H1 (cell line): ENCODE data around the gene CRACDL. TPM values are rescaled to one million over a fixed set of nuclear protein-coding genes. Genes with fewer than 3 reads are reported as not detected.

ENCODE experiments used
- CHD2 ChIP-seq: IDR thresholded peaks from 2 replicates; pipeline ENCODE4 v1.6.1; 2012; ENCODE audit warnings: low read length, improper control_type of control experiment
- JUN ChIP-seq: IDR thresholded peaks from 2 replicates; pipeline ENCODE4 v1.6.1; 2011; ENCODE audit warnings: low read depth, mild to moderate bottlenecking, improper control_type of control experiment, low read length
- SP4 ChIP-seq: IDR thresholded peaks from 2 replicates; pipeline ENCODE4 v1.6.1; 2012; ENCODE audit warnings: low read length, inconsistent platforms
- polyA plus RNA-seq, 7 experiments: library from polyadenylated mRNA; depleted of rRNA in 3 of 7; stranded (reverse) in 5 of 7; unstranded in 2 of 7; fragments of >200 nt in 5 of 7; fragments of 200-250 nt in 2 of 7; gene quantifications; 1 replicate in 5 of 7; 2 replicates in 1 of 7; 4 replicates in 1 of 7; pipeline versions ENCODE4 v1.2.1 to v1.2.3, GENCODE V29; 2011 to 2013; ENCODE audit warnings: missing spikeins in 2 of 7, mixed read lengths in 2 of 7
- total RNA-seq: library from RNA; stranded (reverse); fragmentation: NEBNext Ultra II Directional; extraction: Animal tissue kit (Norgen Biotek cat#: 25700); gene quantifications from 2 replicates; pipeline ENCODE4 v1.2.1, GENCODE V29; 2021
- TF ChIP-seq, protein P1 (sequence below): fragments of 300-600 bp; sonication (generic); IDR thresholded peaks from 2 replicates; pipeline ENCODE4 v1.7.1; 2012; ENCODE audit warnings: low read length, moderate library complexity, mild to moderate bottlenecking, inconsistent platforms; ENCODE audit not compliant: insufficient replicate concordance
- TF ChIP-seq, protein P2 (sequence below): IDR thresholded peaks from 2 replicates; pipeline ENCODE4 v1.6.1; 2011; ENCODE audit warnings: low read depth, mild to moderate bottlenecking, low read length; ENCODE audit not compliant: insufficient read depth

The CRACDL gene
- total and polyA plus RNA-seq, 2 of the 8 experiments (the other 6 are each of a cell fraction or from before 2014, with no cell fraction given) = 0.07 to 0.38 TPM

DNA sequence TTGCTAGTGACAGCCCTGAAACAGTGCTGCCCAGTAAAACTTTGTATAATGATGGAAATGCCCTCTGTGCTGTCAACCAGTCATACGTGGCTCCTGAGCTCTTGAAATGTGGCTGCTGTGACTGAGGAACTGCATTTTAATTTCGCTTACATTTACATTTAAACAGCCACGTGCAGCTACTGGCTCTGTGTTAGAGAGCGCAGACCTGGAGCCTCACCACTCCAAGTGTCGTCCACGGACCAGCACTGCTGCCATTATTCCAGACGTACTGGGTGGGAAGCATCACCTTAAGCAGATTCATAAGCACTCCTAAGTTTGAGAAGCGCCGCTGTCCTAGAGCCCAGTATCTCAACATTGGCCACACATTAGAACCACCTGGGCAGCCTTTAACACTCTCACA is 128.1 kb downstream of the CRACDL start (continued):
- TF ChIP-seq, protein P1, sequence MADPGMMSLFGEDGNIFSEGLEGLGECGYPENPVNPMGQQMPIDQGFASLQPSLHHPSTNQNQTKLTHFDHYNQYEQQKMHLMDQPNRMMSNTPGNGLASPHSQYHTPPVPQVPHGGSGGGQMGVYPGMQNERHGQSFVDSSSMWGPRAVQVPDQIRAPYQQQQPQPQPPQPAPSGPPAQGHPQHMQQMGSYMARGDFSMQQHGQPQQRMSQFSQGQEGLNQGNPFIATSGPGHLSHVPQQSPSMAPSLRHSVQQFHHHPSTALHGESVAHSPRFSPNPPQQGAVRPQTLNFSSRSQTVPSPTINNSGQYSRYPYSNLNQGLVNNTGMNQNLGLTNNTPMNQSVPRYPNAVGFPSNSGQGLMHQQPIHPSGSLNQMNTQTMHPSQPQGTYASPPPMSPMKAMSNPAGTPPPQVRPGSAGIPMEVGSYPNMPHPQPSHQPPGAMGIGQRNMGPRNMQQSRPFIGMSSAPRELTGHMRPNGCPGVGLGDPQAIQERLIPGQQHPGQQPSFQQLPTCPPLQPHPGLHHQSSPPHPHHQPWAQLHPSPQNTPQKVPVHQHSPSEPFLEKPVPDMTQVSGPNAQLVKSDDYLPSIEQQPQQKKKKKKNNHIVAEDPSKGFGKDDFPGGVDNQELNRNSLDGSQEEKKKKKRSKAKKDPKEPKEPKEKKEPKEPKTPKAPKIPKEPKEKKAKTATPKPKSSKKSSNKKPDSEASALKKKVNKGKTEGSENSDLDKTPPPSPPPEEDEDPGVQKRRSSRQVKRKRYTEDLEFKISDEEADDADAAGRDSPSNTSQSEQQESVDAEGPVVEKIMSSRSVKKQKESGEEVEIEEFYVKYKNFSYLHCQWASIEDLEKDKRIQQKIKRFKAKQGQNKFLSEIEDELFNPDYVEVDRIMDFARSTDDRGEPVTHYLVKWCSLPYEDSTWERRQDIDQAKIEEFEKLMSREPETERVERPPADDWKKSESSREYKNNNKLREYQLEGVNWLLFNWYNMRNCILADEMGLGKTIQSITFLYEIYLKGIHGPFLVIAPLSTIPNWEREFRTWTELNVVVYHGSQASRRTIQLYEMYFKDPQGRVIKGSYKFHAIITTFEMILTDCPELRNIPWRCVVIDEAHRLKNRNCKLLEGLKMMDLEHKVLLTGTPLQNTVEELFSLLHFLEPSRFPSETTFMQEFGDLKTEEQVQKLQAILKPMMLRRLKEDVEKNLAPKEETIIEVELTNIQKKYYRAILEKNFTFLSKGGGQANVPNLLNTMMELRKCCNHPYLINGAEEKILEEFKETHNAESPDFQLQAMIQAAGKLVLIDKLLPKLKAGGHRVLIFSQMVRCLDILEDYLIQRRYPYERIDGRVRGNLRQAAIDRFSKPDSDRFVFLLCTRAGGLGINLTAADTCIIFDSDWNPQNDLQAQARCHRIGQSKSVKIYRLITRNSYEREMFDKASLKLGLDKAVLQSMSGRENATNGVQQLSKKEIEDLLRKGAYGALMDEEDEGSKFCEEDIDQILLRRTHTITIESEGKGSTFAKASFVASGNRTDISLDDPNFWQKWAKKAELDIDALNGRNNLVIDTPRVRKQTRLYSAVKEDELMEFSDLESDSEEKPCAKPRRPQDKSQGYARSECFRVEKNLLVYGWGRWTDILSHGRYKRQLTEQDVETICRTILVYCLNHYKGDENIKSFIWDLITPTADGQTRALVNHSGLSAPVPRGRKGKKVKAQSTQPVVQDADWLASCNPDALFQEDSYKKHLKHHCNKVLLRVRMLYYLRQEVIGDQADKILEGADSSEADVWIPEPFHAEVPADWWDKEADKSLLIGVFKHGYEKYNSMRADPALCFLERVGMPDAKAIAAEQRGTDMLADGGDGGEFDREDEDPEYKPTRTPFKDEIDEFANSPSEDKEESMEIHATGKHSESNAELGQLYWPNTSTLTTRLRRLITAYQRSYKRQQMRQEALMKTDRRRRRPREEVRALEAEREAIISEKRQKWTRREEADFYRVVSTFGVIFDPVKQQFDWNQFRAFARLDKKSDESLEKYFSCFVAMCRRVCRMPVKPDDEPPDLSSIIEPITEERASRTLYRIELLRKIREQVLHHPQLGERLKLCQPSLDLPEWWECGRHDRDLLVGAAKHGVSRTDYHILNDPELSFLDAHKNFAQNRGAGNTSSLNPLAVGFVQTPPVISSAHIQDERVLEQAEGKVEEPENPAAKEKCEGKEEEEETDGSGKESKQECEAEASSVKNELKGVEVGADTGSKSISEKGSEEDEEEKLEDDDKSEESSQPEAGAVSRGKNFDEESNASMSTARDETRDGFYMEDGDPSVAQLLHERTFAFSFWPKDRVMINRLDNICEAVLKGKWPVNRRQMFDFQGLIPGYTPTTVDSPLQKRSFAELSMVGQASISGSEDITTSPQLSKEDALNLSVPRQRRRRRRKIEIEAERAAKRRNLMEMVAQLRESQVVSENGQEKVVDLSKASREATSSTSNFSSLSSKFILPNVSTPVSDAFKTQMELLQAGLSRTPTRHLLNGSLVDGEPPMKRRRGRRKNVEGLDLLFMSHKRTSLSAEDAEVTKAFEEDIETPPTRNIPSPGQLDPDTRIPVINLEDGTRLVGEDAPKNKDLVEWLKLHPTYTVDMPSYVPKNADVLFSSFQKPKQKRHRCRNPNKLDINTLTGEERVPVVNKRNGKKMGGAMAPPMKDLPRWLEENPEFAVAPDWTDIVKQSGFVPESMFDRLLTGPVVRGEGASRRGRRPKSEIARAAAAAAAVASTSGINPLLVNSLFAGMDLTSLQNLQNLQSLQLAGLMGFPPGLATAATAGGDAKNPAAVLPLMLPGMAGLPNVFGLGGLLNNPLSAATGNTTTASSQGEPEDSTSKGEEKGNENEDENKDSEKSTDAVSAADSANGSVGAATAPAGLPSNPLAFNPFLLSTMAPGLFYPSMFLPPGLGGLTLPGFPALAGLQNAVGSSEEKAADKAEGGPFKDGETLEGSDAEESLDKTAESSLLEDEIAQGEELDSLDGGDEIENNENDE = no peak
- TF ChIP-seq CHD2 (no peak), JUN (no peak), SP4 (no peak)
- TF ChIP-seq, protein P2, sequence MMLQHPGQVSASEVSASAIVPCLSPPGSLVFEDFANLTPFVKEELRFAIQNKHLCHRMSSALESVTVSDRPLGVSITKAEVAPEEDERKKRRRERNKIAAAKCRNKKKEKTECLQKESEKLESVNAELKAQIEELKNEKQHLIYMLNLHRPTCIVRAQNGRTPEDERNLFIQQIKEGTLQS = no peak
